Activated CD4-positive, alpha-beta T cell treated with anti-CD3 and anti-CD28 coated beads, Interleukin-2, amount 10 ng/mL, durations not matched to agents 24 days and 14 days (primary cell): ENCODE results near the gene ZYX. TPM values are rescaled to one million over a fixed set of nuclear protein-coding genes. Genes with fewer than 3 reads are reported as not detected.
A peak's percentile ranks its signal among the peaks of the same experiment; 100 is the strongest.

Experiments used
- DNase-seq: peaks from one replicate; pipeline ENCODE4 v3.0.0; 2022
- H3K27ac Mint-ChIP-seq: one replicate; pipeline ENCODE4 v1.8.0; 2022; ENCODE audit warnings: mild to moderate bottlenecking, mixed read lengths
- H3K27me3 Mint-ChIP-seq: one replicate; pipeline ENCODE4 v1.8.0; 2022; ENCODE audit warnings: mixed read lengths
- H3K36me3 Mint-ChIP-seq: one replicate; pipeline ENCODE4 v1.8.0; 2022; ENCODE audit warnings: low read depth, mild to moderate bottlenecking, mixed read lengths
- H3K4me1 Mint-ChIP-seq: one replicate; pipeline ENCODE4 v1.8.0; 2021; ENCODE audit warnings: mixed read lengths
- H3K4me3 Mint-ChIP-seq: one replicate; pipeline ENCODE4 v1.8.0; 2022; ENCODE audit warnings: mild to moderate bottlenecking, moderate library complexity, mixed read lengths
- H3K9me3 Mint-ChIP-seq: one replicate; pipeline ENCODE4 v1.8.0; 2021; ENCODE audit warnings: mixed read lengths
- intact Hi-C: fragments of 100-400 bp; cut with micrococcal nuclease; formaldehyde crosslinking; loops from one replicate; pipeline ENCODE4 v1.15.1; 2023
- total RNA-seq: library from RNA; stranded (reverse); gene quantifications from 2 replicates; pipeline ENCODE4 v1.2.3, GENCODE V29; 2022

The ZYX gene, protein sequence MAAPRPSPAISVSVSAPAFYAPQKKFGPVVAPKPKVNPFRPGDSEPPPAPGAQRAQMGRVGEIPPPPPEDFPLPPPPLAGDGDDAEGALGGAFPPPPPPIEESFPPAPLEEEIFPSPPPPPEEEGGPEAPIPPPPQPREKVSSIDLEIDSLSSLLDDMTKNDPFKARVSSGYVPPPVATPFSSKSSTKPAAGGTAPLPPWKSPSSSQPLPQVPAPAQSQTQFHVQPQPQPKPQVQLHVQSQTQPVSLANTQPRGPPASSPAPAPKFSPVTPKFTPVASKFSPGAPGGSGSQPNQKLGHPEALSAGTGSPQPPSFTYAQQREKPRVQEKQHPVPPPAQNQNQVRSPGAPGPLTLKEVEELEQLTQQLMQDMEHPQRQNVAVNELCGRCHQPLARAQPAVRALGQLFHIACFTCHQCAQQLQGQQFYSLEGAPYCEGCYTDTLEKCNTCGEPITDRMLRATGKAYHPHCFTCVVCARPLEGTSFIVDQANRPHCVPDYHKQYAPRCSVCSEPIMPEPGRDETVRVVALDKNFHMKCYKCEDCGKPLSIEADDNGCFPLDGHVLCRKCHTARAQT
- total RNA-seq: 85.8 and 89.7 TPM in 2 replicates

DNA sequence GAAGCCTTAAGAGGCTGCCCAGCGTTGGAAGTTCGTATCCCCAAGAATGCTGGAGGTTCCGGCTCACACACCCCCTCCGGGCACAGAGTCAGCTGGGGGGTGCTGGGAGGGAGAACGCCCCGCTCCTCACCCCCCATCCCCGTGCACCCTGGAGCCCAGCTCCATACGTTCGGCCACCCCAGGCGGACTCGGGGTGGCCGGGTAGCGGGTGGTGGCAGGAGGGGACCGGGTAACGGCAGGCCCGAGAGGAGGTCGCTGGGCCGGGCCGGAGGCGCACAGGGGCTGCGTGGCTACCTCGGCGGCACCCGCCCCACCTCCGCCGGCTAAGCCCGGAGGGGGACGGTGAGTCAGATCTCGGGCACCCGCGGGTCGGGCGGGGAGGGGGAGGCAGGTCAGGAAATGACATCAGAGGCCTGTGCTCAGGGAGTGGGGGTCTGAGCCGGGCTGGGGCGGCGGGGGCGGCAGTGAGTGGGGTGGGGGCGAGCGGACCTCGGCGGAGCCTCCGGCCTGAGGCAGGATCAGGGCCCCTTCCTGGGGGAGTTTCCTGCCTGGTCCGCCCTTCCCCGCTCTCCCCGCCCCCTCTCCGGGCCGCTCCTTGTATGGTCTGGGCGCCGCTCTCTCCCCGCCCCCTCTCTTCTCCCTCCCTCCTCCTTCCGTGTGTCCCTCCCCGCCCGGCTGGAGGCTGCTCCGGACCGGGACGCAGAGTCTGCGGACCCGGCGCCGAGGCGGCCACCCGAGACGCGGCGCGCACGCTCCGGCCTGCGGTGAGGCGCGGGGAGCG, at the start of gene ZYX:
Gene ZYX (plus strand): TSS at position 700 of the 781 bp plus-strand sequence. CDS start 227 bp downstream, outside the sequence.
- no peaks in the 10 kb centered on the region for H3K27me3 Mint-ChIP-seq

GRCh38 chr7:143334244-143334643, 46.9 kb upstream of the ZYX start:
- Mint-ChIP-seq H3K36me3 (no peaks in the 10 kb centered on the region), H3K27me3 (peaks cover 42% of the 10 kb centered on the region), H3K27ac (no peak overlapping the region), H3K4me1 (no peaks in the 10 kb centered on the region), H3K9me3 (no peaks in the 10 kb centered on the region), H3K4me3 (no peak overlapping the region)
- intact Hi-C loops: no loop called here
- DNase-seq: no peak

More for the DNA sequence above, at the start of gene ZYX:
- intact Hi-C loops: loop anchor here (1.0 to 5.0 kb wide), 8 partner anchors 9 to 572 kb away; partner anchors contain the start of gene FAM131B
- DNase-seq: peak; percentile 96
- Mint-ChIP-seq H3K4me3 (peak within 1 kb of the TSS; percentile 87), H3K9me3 (no peaks in the 10 kb centered on the region), H3K4me1 (peaks cover 38% of the 10 kb centered on the region), H3K27ac (peak within 1 kb of the TSS; percentile 86), H3K36me3 (peaks cover 5% of the 10 kb centered on the region)

- H3K27me3 Mint-ChIP-seq: peaks cover 51% of the 10 kb centered on the region
- no peaks in the 10 kb centered on the region for H3K36me3 Mint-ChIP-seq
- H3K9me3 Mint-ChIP-seq: no peaks in the 10 kb centered on the region
- no peak overlapping the region for H3K4me3 Mint-ChIP-seq
- DNase-seq: no peak
- H3K4me1 Mint-ChIP-seq: no peaks in the 10 kb centered on the region
- intact Hi-C loops: no loop called here
- H3K27ac Mint-ChIP-seq: no peak overlapping the region
Measured at GRCh38 chr7:143337216-143337615, 43.9 kb upstream of the ZYX start.

GRCh38 chr7:143341842-143342241, 39.3 kb upstream of the ZYX start:
- no peaks in the 10 kb centered on the region for H3K9me3 Mint-ChIP-seq
- H3K27ac Mint-ChIP-seq: no peak overlapping the region
- H3K4me1 Mint-ChIP-seq: peaks cover 11% of the 10 kb centered on the region
- intact Hi-C loops: no loop called here
- no peak overlapping the region for H3K4me3 Mint-ChIP-seq
- no peak for DNase-seq
- H3K27me3 Mint-ChIP-seq: peaks cover 51% of the 10 kb centered on the region
- no peaks in the 10 kb centered on the region for H3K36me3 Mint-ChIP-seq

- no peak overlapping the region for H3K4me3 Mint-ChIP-seq
- H3K36me3 Mint-ChIP-seq: no peaks in the 10 kb centered on the region
- peaks cover 18% of the 10 kb centered on the region for H3K4me1 Mint-ChIP-seq
- peaks cover 55% of the 10 kb centered on the region for H3K27me3 Mint-ChIP-seq
- no peak for DNase-seq
- no peak overlapping the region for H3K27ac Mint-ChIP-seq
- intact Hi-C loops: no loop called here
- no peaks in the 10 kb centered on the region for H3K9me3 Mint-ChIP-seq
Measured at GRCh38 chr7:143343596-143343995, 37.5 kb upstream of the ZYX start.

DNA sequence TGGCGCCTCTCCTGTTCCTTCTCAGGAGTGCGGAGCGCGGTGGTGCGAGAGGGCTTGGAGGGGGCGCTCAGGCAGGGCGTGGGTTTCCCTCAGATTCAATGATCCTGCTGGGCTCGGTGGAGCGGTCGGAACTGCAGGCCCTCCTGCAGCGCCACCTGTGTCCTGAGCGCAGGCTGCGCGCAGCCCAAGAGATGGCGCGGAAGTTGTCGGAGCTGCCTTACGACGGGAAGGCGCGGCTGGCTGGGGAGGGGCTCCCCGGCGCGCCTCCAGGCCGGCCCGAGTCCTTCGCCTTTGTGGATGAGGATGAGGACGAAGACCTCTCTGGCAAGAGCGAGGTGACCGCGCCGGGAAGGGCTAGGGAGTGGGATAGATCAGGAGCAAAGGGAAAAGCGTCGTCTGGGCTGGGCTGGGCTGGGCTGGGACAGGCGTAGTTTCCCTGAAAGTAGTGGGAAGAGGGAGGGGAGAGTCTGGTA, 35.7 kb upstream of the ZYX start:
- Mint-ChIP-seq H3K27ac (peak overlapping the region; percentile 52), H3K4me3 (peak overlapping the region; percentile 77), H3K4me1 (peaks cover 18% of the 10 kb centered on the region), H3K9me3 (no peaks in the 10 kb centered on the region), H3K36me3 (no peaks in the 10 kb centered on the region), H3K27me3 (peaks cover 50% of the 10 kb centered on the region)
- intact Hi-C loops: loop anchor here (1.0 to 5.0 kb wide), 2 partner anchors 37 to 105 kb away; partner anchors contain the start of gene ZYX
- peak; percentile 90 for DNase-seq

- no peaks in the 10 kb centered on the region for H3K36me3 Mint-ChIP-seq
- peaks cover 50% of the 10 kb centered on the region for H3K27me3 Mint-ChIP-seq
- DNase-seq: no peak
- intact Hi-C loops: loop anchor here (5.0 kb wide), 1 partner anchor 36 kb away; the partner anchor contains the start of gene ZYX
- H3K27ac Mint-ChIP-seq: no peak overlapping the region
- no peaks in the 10 kb centered on the region for H3K9me3 Mint-ChIP-seq
- peaks cover 18% of the 10 kb centered on the region for H3K4me1 Mint-ChIP-seq
- H3K4me3 Mint-ChIP-seq: no peak overlapping the region
Measured at GRCh38 chr7:143346018-143346417, 35.1 kb upstream of the ZYX start.

DNA sequence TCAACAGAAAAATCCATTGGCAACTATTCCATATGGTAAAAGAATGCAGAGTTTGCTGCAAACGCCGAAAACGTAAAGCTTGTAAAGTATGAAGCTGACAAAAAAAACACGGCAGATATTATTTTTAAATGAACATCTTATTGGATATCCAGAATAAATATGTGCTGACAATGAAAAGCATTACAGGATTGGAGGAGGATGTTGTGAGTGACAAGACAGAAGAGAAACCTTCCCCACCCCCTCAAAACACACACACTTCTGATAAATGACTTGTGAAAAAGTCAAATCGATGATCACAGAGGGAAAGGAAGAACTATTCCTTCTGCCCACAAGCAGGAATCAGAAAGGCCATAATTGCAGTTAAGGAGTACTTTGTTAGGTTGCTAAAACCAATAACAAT, 33.2 kb upstream of the ZYX start:
- H3K36me3 Mint-ChIP-seq: no peaks in the 10 kb centered on the region
- intact Hi-C loops: loop anchor here (5.0 kb wide), 1 partner anchor 34 kb away; the partner anchor contains the start of gene ZYX
- peaks cover 20% of the 10 kb centered on the region for H3K4me1 Mint-ChIP-seq

DNA sequence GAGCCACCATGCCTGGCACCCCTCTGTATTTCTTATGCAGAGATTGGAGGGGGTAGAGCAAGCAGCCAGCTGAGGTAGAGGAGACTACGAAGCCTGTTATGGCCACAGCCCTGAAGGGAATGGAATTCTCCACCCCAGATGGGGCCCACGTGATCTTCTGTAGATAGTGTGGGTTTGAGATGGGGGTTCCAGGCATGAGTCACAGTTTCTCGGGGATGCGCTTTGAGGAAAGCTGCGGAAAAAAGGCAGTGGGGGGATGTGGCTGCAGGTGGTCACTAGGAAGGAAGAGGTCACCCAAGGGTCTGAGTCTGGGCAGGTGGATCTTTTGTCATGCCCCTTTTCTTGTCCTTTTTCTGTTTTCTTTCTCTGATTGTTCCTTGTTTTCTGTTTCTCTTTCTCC, 30.1 kb upstream of the ZYX start:
- no peak overlapping the region for H3K27ac Mint-ChIP-seq
- DNase-seq: no peak
- H3K27me3 Mint-ChIP-seq: peaks cover 36% of the 10 kb centered on the region
- no peak overlapping the region for H3K4me3 Mint-ChIP-seq
- peaks cover 11% of the 10 kb centered on the region for H3K4me1 Mint-ChIP-seq
- no peaks in the 10 kb centered on the region for H3K36me3 Mint-ChIP-seq
- intact Hi-C loops: no loop called here
- no peaks in the 10 kb centered on the region for H3K9me3 Mint-ChIP-seq

More for the DNA sequence above, 33.2 kb upstream of the ZYX start:
- no peak for DNase-seq
- no peak overlapping the region for H3K27ac Mint-ChIP-seq
- H3K9me3 Mint-ChIP-seq: no peaks in the 10 kb centered on the region
- peaks cover 45% of the 10 kb centered on the region for H3K27me3 Mint-ChIP-seq
- H3K4me3 Mint-ChIP-seq: no peak overlapping the region

- H3K9me3 Mint-ChIP-seq: no peaks in the 10 kb centered on the region
- H3K4me3 Mint-ChIP-seq: no peak overlapping the region
- no peak overlapping the region for H3K27ac Mint-ChIP-seq
Measured at GRCh38 chr7:143351574-143351973, 29.6 kb upstream of the ZYX start.

DNA sequence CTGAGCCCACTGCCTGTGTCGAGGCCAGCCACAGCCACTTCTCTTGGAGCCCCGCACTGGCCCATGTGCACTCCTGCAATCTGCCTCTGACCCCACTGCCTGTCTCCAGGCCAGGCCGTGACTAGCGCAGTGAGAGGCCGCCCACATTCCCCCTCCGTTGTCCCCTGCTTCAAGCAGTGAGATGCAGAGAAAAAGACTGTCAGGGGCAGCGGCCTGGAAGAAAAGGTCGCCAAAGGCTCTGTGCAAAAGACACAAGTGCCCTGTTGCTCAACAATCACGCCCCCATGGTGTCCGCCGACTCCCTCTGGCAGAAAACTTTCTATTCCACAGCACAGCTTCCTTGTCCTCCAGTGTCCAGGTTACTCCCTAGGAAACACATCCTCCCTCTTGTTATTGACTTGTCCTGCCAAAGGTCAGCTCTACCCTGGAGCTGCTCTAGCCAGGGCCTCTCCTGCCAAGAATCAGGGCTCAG, 28.6 kb upstream of the ZYX start:
- H3K36me3 Mint-ChIP-seq: no peaks in the 10 kb centered on the region
- peaks cover 8% of the 10 kb centered on the region for H3K4me1 Mint-ChIP-seq
- H3K27ac Mint-ChIP-seq: no peak overlapping the region
- no peaks in the 10 kb centered on the region for H3K9me3 Mint-ChIP-seq
- H3K4me3 Mint-ChIP-seq: no peak overlapping the region
- peaks cover 24% of the 10 kb centered on the region for H3K27me3 Mint-ChIP-seq
- DNase-seq: no peak
- intact Hi-C loops: no loop called here

More at GRCh38 chr7:143351574-143351973, 29.6 kb upstream of the ZYX start:
- Mint-ChIP-seq H3K27me3 (peaks cover 31% of the 10 kb centered on the region), H3K4me1 (peaks cover 11% of the 10 kb centered on the region), H3K36me3 (no peaks in the 10 kb centered on the region)
- intact Hi-C loops: no loop called here
- no peak for DNase-seq

- Mint-ChIP-seq H3K9me3 (no peaks in the 10 kb centered on the region), H3K27me3 (peaks cover 20% of the 10 kb centered on the region), H3K4me1 (peaks cover 2% of the 10 kb centered on the region), H3K4me3 (no peak overlapping the region), H3K36me3 (no peaks in the 10 kb centered on the region), H3K27ac (no peak overlapping the region)
- no peak for DNase-seq
- intact Hi-C loops: no loop called here
Measured at GRCh38 chr7:143354376-143354775, 26.8 kb upstream of the ZYX start.

- H3K36me3 Mint-ChIP-seq: no peaks in the 10 kb centered on the region
- peaks cover 2% of the 10 kb centered on the region for H3K4me1 Mint-ChIP-seq
- H3K27ac Mint-ChIP-seq: no peak overlapping the region
- H3K27me3 Mint-ChIP-seq: peaks cover 20% of the 10 kb centered on the region
- DNase-seq: no peak
- no peaks in the 10 kb centered on the region for H3K9me3 Mint-ChIP-seq
- H3K4me3 Mint-ChIP-seq: no peak overlapping the region
- intact Hi-C loops: no loop called here
Measured at GRCh38 chr7:143354965-143355364, 26.2 kb upstream of the ZYX start.
